ENCODE measurements around the gene KNL1.

DNA sequence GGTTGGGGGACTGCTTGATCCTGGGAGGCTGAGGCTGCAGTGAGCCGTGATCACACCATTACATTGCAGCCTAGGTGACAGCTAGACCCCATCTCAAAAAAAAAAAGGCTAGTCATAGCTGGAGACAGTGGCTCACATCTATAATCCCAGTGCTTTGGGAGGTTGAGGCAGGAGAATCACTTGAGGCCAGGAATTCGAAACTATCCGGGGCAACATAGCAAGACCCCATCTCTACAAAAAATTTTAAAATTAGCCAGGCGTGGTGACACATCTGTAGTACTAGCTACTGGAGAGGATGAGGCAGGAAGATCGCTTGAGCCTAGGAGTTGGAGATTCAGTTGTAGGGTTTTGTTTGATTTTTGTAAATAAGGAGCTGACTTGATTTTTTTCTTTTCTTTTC is 45.6 kb downstream of the KNL1 start:
- TF ChIP-seq, protein P1, sequence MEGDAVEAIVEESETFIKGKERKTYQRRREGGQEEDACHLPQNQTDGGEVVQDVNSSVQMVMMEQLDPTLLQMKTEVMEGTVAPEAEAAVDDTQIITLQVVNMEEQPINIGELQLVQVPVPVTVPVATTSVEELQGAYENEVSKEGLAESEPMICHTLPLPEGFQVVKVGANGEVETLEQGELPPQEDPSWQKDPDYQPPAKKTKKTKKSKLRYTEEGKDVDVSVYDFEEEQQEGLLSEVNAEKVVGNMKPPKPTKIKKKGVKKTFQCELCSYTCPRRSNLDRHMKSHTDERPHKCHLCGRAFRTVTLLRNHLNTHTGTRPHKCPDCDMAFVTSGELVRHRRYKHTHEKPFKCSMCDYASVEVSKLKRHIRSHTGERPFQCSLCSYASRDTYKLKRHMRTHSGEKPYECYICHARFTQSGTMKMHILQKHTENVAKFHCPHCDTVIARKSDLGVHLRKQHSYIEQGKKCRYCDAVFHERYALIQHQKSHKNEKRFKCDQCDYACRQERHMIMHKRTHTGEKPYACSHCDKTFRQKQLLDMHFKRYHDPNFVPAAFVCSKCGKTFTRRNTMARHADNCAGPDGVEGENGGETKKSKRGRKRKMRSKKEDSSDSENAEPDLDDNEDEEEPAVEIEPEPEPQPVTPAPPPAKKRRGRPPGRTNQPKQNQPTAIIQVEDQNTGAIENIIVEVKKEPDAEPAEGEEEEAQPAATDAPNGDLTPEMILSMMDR (IDR thresholded peaks at IDR 0.05), result no peak
- no peak for TF ChIP-seq POLR2A (IDR thresholded peaks at IDR 0.05)
